ENCODE results near the gene MPO. TPM values are rescaled to one million over a fixed set of nuclear protein-coding genes. Genes with fewer than 3 reads are reported as not detected.
A peak's percentile ranks its signal among the peaks of the same experiment; 100 is the strongest.

MPO gene
- total RNA-seq, 1 experiment from 2014 or later, result not detected

DNA sequence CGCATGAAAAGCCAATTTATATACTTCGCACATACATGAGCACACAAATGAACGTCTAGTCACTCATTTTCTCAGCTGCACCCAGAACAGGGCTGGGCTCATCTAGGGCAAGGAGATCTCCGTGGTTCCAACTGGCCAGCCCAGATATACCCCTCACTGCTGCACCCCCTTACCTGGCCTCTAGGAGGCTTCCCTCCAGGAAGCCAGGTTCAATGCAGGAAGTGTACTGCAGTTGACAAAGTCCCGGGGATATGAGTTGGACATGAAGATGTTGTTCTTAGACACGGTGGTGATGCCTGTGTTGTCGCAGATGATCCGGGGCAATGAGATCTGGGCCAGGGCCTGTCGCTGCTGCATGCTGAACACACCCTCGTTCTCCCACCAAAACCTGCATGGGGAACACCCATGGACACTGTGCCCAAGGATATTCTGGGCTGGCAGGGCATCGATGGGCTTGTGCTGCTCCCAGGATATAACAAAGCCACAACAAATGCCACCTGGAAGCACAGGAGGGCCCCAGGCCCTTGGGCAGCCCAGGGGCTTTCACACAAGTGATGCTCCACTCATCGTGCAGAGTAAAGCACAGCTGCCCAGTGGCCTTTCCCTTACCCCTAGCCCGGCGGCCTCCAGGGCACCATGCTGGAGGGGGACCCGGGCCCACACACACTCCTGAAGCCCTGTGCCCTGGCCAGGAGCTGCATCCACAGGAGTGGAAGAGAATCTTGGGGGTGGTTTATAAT, 10.1 kb downstream of the MPO start:
- POLR2A ChIA-PET, result no interaction called here
- peaks cover 7% of the 10 kb centered on the region for H3K27me3 Mint-ChIP-seq (ENCODE audit: low read depth)
- DNase-seq (ENCODE audit: low spot score) (peak; percentile 45), ATAC-seq (peak; percentile 96)
- CTCF ChIA-PET, result interaction anchor here (0.6 to 2.1 kb wide), 3 partner anchors 16 to 153 kb away, joined by 3 to 8 read pairs (median 3); no protein-coding TSS in a partner anchor
- H3K27ac Mint-ChIP-seq, result no peak overlapping the region
- H3K4me1 Mint-ChIP-seq, result no peaks in the 10 kb centered on the region
- H3K4me3 Mint-ChIP-seq, result no peak overlapping the region
- H3K36me3 Mint-ChIP-seq, result no peaks in the 10 kb centered on the region
- no peaks in the 10 kb centered on the region for H3K9me3 Mint-ChIP-seq
- TF ChIP-seq, protein P1, sequence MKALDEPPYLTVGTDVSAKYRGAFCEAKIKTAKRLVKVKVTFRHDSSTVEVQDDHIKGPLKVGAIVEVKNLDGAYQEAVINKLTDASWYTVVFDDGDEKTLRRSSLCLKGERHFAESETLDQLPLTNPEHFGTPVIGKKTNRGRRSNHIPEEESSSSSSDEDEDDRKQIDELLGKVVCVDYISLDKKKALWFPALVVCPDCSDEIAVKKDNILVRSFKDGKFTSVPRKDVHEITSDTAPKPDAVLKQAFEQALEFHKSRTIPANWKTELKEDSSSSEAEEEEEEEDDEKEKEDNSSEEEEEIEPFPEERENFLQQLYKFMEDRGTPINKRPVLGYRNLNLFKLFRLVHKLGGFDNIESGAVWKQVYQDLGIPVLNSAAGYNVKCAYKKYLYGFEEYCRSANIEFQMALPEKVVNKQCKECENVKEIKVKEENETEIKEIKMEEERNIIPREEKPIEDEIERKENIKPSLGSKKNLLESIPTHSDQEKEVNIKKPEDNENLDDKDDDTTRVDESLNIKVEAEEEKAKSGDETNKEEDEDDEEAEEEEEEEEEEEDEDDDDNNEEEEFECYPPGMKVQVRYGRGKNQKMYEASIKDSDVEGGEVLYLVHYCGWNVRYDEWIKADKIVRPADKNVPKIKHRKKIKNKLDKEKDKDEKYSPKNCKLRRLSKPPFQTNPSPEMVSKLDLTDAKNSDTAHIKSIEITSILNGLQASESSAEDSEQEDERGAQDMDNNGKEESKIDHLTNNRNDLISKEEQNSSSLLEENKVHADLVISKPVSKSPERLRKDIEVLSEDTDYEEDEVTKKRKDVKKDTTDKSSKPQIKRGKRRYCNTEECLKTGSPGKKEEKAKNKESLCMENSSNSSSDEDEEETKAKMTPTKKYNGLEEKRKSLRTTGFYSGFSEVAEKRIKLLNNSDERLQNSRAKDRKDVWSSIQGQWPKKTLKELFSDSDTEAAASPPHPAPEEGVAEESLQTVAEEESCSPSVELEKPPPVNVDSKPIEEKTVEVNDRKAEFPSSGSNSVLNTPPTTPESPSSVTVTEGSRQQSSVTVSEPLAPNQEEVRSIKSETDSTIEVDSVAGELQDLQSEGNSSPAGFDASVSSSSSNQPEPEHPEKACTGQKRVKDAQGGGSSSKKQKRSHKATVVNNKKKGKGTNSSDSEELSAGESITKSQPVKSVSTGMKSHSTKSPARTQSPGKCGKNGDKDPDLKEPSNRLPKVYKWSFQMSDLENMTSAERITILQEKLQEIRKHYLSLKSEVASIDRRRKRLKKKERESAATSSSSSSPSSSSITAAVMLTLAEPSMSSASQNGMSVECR (CRISPR knock-in tag; IDR thresholded peaks at IDR 0.05; ENCODE audit: borderline replicate concordance), result no peak
- TF ChIP-seq, protein P2, sequence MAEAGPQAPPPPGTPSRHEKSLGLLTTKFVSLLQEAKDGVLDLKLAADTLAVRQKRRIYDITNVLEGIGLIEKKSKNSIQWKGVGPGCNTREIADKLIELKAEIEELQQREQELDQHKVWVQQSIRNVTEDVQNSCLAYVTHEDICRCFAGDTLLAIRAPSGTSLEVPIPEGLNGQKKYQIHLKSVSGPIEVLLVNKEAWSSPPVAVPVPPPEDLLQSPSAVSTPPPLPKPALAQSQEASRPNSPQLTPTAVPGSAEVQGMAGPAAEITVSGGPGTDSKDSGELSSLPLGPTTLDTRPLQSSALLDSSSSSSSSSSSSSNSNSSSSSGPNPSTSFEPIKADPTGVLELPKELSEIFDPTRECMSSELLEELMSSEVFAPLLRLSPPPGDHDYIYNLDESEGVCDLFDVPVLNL (CRISPR knock-in tag; IDR thresholded peaks at IDR 0.05; ENCODE audit: borderline replicate concordance, low read depth), result no peak
- TF ChIP-seq, protein P3, sequence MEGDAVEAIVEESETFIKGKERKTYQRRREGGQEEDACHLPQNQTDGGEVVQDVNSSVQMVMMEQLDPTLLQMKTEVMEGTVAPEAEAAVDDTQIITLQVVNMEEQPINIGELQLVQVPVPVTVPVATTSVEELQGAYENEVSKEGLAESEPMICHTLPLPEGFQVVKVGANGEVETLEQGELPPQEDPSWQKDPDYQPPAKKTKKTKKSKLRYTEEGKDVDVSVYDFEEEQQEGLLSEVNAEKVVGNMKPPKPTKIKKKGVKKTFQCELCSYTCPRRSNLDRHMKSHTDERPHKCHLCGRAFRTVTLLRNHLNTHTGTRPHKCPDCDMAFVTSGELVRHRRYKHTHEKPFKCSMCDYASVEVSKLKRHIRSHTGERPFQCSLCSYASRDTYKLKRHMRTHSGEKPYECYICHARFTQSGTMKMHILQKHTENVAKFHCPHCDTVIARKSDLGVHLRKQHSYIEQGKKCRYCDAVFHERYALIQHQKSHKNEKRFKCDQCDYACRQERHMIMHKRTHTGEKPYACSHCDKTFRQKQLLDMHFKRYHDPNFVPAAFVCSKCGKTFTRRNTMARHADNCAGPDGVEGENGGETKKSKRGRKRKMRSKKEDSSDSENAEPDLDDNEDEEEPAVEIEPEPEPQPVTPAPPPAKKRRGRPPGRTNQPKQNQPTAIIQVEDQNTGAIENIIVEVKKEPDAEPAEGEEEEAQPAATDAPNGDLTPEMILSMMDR (IDR thresholded peaks at IDR 0.05), result peak; percentile 50

DNA sequence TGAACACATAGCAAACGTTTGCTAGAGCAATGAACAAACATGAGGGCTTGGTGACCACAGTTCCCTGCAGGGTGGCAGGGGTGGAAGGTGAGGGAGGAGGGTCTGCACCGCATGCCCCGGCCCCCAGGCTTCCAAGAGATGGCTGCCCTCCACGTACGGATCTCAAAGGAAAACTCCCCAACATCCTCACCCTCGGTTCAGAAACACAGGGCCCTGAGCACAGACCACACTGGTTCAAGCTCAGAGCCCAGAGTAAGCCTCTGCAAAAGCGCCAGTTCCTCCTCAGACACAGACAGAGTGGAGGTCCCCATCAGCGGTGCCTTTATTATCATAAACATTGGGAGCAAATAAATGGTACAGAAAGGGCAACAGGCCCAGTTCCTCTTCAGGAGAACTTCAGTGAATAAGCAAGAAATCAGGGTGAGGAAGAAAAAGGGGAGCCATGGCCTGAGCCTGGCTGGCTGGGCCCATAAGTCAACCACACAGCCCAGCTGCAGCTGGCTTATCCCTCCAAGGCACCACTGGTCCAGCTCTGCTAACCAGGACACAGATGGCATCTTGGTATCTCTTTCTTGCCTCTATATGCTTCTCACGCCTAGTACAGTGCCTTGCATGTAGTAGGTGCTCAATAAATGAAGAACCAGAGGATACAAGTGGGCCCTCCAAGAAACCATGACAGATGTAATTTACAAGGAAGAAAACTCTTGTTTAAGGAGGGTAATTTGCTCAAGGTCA, 11.0 kb downstream of the MPO start:
- Mint-ChIP-seq H3K4me1 (no peaks in the 10 kb centered on the region), H3K36me3 (no peaks in the 10 kb centered on the region), H3K9me3 (no peaks in the 10 kb centered on the region), H3K4me3 (no peak overlapping the region), H3K27me3 (ENCODE audit: low read depth) (peaks cover 13% of the 10 kb centered on the region), H3K27ac (no peak overlapping the region)
- ChIA-PET POLR2A (no interaction called here), CTCF (interaction anchor here (0.9 to 2.1 kb wide), 2 partner anchors 15 to 20 kb away, joined by 3 to 8 read pairs; no protein-coding TSS in a partner anchor)
- no peak for DNase-seq (ENCODE audit: low spot score)
- no peak for ATAC-seq
- TF ChIP-seq MXD4 (CRISPR knock-in tag; IDR thresholded peaks at IDR 0.05; ENCODE audit: borderline replicate concordance) (no peak), ELF4 (CRISPR knock-in tag; IDR thresholded peaks at IDR 0.05; ENCODE audit: low read depth) (no peak)

DNA sequence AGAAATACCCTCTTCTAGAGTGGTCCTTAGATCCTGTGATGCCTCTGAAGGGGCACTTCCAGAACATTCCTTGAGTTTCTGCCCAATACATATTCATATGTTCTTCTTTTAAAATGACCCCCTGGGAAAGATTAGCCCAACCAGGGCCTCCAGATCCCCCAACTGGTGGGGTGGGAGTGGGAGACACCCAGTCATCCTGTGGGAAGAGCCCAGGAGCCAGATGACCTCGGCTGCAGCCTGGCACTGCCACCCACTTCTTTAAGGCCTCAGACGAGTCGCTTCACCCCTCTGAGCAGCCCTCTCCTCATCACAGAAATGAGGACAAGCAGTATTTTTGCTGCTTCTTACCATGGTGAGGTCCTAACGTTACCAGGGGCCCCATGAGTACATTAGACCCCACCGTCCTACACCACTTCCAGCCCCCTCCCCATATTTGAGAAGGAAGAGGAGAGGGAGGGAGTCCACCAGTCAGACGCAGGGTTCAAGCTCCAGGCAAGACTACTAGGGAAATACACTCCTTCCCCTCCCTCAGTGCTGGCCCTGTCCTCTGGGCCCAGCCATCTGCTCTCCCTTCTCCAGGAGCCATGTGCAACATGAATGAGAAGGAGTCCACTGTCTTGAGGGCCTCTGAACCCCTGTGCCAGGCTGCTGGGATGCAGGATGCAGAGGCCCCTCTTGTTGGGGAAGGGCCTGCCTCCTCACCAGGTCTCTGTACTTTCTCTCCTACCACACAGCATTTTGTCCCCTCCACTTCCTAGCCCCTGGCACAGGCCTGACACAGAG, 11.8 kb downstream of the MPO start:
- CTCF ChIA-PET, result interaction anchor here (1.1 kb wide), 1 partner anchor 19 kb away, joined by 4 read pairs; no protein-coding TSS in a partner anchor
- Mint-ChIP-seq H3K4me3 (no peak overlapping the region), H3K36me3 (no peaks in the 10 kb centered on the region), H3K9me3 (no peaks in the 10 kb centered on the region), H3K27me3 (ENCODE audit: low read depth) (peaks cover 19% of the 10 kb centered on the region), H3K27ac (no peak overlapping the region), H3K4me1 (no peaks in the 10 kb centered on the region)
- ATAC-seq, result no peak
- POLR2A ChIA-PET, result no interaction called here
- no peak for DNase-seq (ENCODE audit: low spot score)
- TF ChIP-seq, protein P1 (CRISPR knock-in tag; IDR thresholded peaks at IDR 0.05; ENCODE audit: borderline replicate concordance), result no peak
- TF ChIP-seq ZNF416 (CRISPR knock-in tag; IDR thresholded peaks at IDR 0.05), result no peak
- no peak for TF ChIP-seq NR2C2 (CRISPR knock-in tag; IDR thresholded peaks at IDR 0.05)
- TF ChIP-seq FOXK1 (CRISPR knock-in tag; IDR thresholded peaks at IDR 0.05), result no peak
- TF ChIP-seq TEAD4 (CRISPR knock-in tag; IDR thresholded peaks at IDR 0.05), result no peak
- TF ChIP-seq JUN (CRISPR knock-in tag; IDR thresholded peaks at IDR 0.05), result no peak
- no peak for TF ChIP-seq OVOL2 (CRISPR knock-in tag; IDR thresholded peaks at IDR 0.05; ENCODE audit: borderline replicate concordance)
- TF ChIP-seq, protein P4, sequence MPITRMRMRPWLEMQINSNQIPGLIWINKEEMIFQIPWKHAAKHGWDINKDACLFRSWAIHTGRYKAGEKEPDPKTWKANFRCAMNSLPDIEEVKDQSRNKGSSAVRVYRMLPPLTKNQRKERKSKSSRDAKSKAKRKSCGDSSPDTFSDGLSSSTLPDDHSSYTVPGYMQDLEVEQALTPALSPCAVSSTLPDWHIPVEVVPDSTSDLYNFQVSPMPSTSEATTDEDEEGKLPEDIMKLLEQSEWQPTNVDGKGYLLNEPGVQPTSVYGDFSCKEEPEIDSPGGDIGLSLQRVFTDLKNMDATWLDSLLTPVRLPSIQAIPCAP (CRISPR knock-in tag; IDR thresholded peaks at IDR 0.05), result no peak
- TF ChIP-seq ELF4 (CRISPR knock-in tag; IDR thresholded peaks at IDR 0.05; ENCODE audit: low read depth), result no peak
- TF ChIP-seq, protein P5, sequence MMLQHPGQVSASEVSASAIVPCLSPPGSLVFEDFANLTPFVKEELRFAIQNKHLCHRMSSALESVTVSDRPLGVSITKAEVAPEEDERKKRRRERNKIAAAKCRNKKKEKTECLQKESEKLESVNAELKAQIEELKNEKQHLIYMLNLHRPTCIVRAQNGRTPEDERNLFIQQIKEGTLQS (CRISPR knock-in tag; conservative IDR thresholded peaks at IDR 0.05), result no peak
